Large intestine (tissue), 3 donors: ENCODE results near the gene ASB6. TPM values are rescaled to one million over a fixed set of nuclear protein-coding genes. Genes with fewer than 3 reads are reported as not detected.

Experiments used
- DNase-seq, 2 donors: peaks; one replicate each; pipeline versions ENCODE4 v3.0.0 to v3.0.0-alpha.2; 2013
- H3K27ac ChIP-seq: one replicate; pipeline ENCODE4 v1.5.1; 2013; ENCODE audit warnings: low read length
- H3K27me3 ChIP-seq: 2 replicates; pipeline ENCODE4 v1.6.1; 2013; ENCODE audit warnings: low read length; ENCODE audit not compliant: control insufficient read depth, insufficient read depth
- H3K36me3 ChIP-seq: 2 replicates; pipeline ENCODE4 v1.6.1; 2013; ENCODE audit warnings: low read length; ENCODE audit not compliant: control insufficient read depth, insufficient read depth
- H3K4me1 ChIP-seq: one replicate; pipeline ENCODE4 v1.6.1; 2013; ENCODE audit warnings: low read length; ENCODE audit not compliant: control insufficient read depth, insufficient read depth
- H3K4me3 ChIP-seq: one replicate; pipeline ENCODE4 v1.5.1; 2013; ENCODE audit warnings: low read length
- H3K9me3 ChIP-seq: one replicate; pipeline ENCODE4 v1.6.1; 2013; ENCODE audit warnings: mild to moderate bottlenecking, low read depth, low read length, moderate library complexity; ENCODE audit not compliant: control insufficient read depth
- WGBS: methylation state at CpG from one replicate; pipeline ENCODE4 v1.1.5; 2013; ENCODE audit warnings: low lambda C conversion rate; ENCODE audit not compliant: insufficient coverage; 5-methylcytosine and 5-hydroxymethylcytosine counted together
- polyA plus RNA-seq: library from polyadenylated mRNA; unstranded; fragments of 120-200 nt; gene quantifications from one replicate; pipeline ENCODE4 v1.2.1, GENCODE V29; 2013

The ASB6 gene
- polyA plus RNA-seq, 1 donor: 14.8 TPM

- H3K36me3 ChIP-seq: no peaks in the 10 kb centered on the region
- no peak overlapping the region for H3K4me3 ChIP-seq
- H3K4me1 ChIP-seq: peaks cover 9% of the 10 kb centered on the region
- H3K9me3 ChIP-seq: no peaks in the 10 kb centered on the region
- DNase-seq: no peak
- no peak overlapping the region for H3K27ac ChIP-seq
- H3K27me3 ChIP-seq: no peaks in the 10 kb centered on the region
- no CpG with 5 or more reads among the region's 1 CpG for whole genome bisulfite sequencing
These were observed 56.6 kb downstream of the ASB6 start for GRCh38 chr9:129585352-129585751.

Other genes with a start within 250 kb of the ASB6 start
- gene C9orf50, start 21.1 kb downstream of the ASB6 start, polyA plus RNA-seq: 0.33 TPM
- 45.3 TPM for gene NTMT1, start 16.0 kb downstream of the ASB6 start, polyA plus RNA-seq
- gene PRRX2, start 23.5 kb upstream of the ASB6 start, polyA plus RNA-seq: 1.6 TPM
- gene PTGES, start 110.9 kb upstream of the ASB6 start, polyA plus RNA-seq: 4.9 TPM
- 22.7 TPM for gene TOR1B, start 161.0 kb upstream of the ASB6 start, polyA plus RNA-seq
- gene TOR1A, start 182.0 kb upstream of the ASB6 start, polyA plus RNA-seq: 32.4 TPM
- 47.5 TPM for gene C9orf78, start 193.1 kb upstream of the ASB6 start, polyA plus RNA-seq
- 17.7 TPM for gene USP20, start 193.3 kb upstream of the ASB6 start, polyA plus RNA-seq